GM23248 (cell line): ENCODE measurements around the gene KLHL2.
"Not testable (repeated sequence)": the region's sequence is repeated elsewhere in the genome, so short reads cannot be mapped to it uniquely, and the experiment has no call there.

Experiments
- EZH2 ChIP-seq: fragments of 200-600 bp; sonication (generic); IDR thresholded peaks from 2 replicates; pipeline ENCODE4 v1.6.1; 2018; ENCODE audit warnings: antibody characterized with exemption, mild to moderate bottlenecking; ENCODE audit not compliant: insufficient read depth, poor library complexity, severe bottlenecking
- EZH2phosphoT487 ChIP-seq: fragments of 200-600 bp; sonication (generic); IDR thresholded peaks from 2 replicates; pipeline ENCODE4 v1.6.1; 2018; ENCODE audit warnings: antibody characterized with exemption, moderate library complexity, mild to moderate bottlenecking, low read depth; ENCODE audit not compliant: insufficient read depth

- TF ChIP-seq EZH2phosphoT487, EZH2: not testable (repeated sequence)
These were observed 135.0 kb downstream of the KLHL2 start for GRCh38 chr4:165342340-165342739.
